Activated naive CD8-positive, alpha-beta T cell treated with anti-CD3 and anti-CD28 coated beads, Interleukin-2, amount 10 ng/mL, durations not matched to agents 7 days and 5 days (primary cell): ENCODE results near the gene CDH9. TPM values are rescaled to one million over a fixed set of nuclear protein-coding genes. Genes with fewer than 3 reads are reported as not detected.

ENCODE experiments used
- ATAC-seq: fragments of 150-1000 bp; cut with Tn5 transposase; one replicate; pipeline ENCODE4 v1.10.0; 2021; ENCODE audit warnings: low read depth, moderate library complexity
- POLR2A ChIA-PET: fragments of 350-600 bp; sonication (Branson Sonifier 250); formaldehyde crosslinking; loops from one replicate; lab custom pipeline; 2021; ENCODE audit warnings: antibody characterized with exemption; lab: Charles Lee
- DNase-seq: peaks from one replicate; pipeline ENCODE4 v3.0.0; 2021
- H3K27ac Mint-ChIP-seq: one replicate; pipeline ENCODE4 v1.8.0; 2022; ENCODE audit warnings: mild to moderate bottlenecking, mixed read lengths
- H3K27me3 Mint-ChIP-seq: one replicate; pipeline ENCODE4 v1.8.0; 2022; ENCODE audit warnings: mild to moderate bottlenecking, moderate library complexity, mixed read lengths
- H3K36me3 Mint-ChIP-seq: one replicate; pipeline ENCODE4 v1.8.0; 2021; ENCODE audit warnings: mild to moderate bottlenecking, mixed read lengths
- H3K4me1 Mint-ChIP-seq: one replicate; pipeline ENCODE4 v1.8.0; 2021; ENCODE audit warnings: mixed read lengths
- H3K4me3 Mint-ChIP-seq: one replicate; pipeline ENCODE4 v1.8.0; 2022; ENCODE audit warnings: mild to moderate bottlenecking, moderate library complexity, mixed read lengths
- H3K9me3 Mint-ChIP-seq: one replicate; pipeline ENCODE4 v1.8.0; 2021; ENCODE audit warnings: mixed read lengths
- total RNA-seq, 2 experiments: library from RNA; stranded (reverse); gene quantifications; one replicate each; pipeline ENCODE4 v1.2.3, GENCODE V29; 2021

CDH9 gene
- total RNA-seq, 2 experiments from 2014 or later: not detected

- Mint-ChIP-seq H3K27ac (no peak overlapping the region), H3K4me1 (no peaks in the 10 kb centered on the region), H3K27me3 (no peaks in the 10 kb centered on the region), H3K9me3 (peaks cover 4% of the 10 kb centered on the region), H3K36me3 (no peaks in the 10 kb centered on the region), H3K4me3 (no peak overlapping the region)
- ATAC-seq: no peak
- no peak for DNase-seq
- POLR2A ChIA-PET: no interaction called here
These were observed 191.2 kb downstream of the CDH9 start for GRCh38 chr5:26847041-26847736.

- H3K4me3 Mint-ChIP-seq: no peak overlapping the region
- no peak for DNase-seq
- ATAC-seq: no peak
- no peak overlapping the region for H3K27ac Mint-ChIP-seq
- no peaks in the 10 kb centered on the region for H3K27me3 Mint-ChIP-seq
- H3K36me3 Mint-ChIP-seq: no peaks in the 10 kb centered on the region
- no peaks in the 10 kb centered on the region for H3K4me1 Mint-ChIP-seq
- peaks cover 2% of the 10 kb centered on the region for H3K9me3 Mint-ChIP-seq
- POLR2A ChIA-PET: no interaction called here
These were observed 194.7 kb downstream of the CDH9 start for GRCh38 chr5:26843677-26844076.

GRCh38 chr5:26833596-26833995 is 204.8 kb downstream of the CDH9 start:
- Mint-ChIP-seq H3K4me1 (no peaks in the 10 kb centered on the region), H3K4me3 (no peak overlapping the region), H3K9me3 (peaks cover 12% of the 10 kb centered on the region), H3K27me3 (no peaks in the 10 kb centered on the region), H3K27ac (no peak overlapping the region), H3K36me3 (no peaks in the 10 kb centered on the region)
- POLR2A ChIA-PET: no interaction called here
- ATAC-seq (no peak), DNase-seq (no peak)
